K562 (cell line): ENCODE data around the gene SARS1. TPM values are rescaled to one million over a fixed set of nuclear protein-coding genes. Genes with fewer than 3 reads are reported as not detected.

Source experiments
- ARID2 ChIP-seq: fragments of 450-650 bp; IDR thresholded peaks from 2 replicates; pipeline ENCODE4 v1.6.1; 2017; ENCODE audit warnings: antibody characterized with exemption, mild to moderate bottlenecking
- ATF2 ChIP-seq: sonication (generic); formaldehyde crosslinking; IDR thresholded peaks from 2 replicates; pipeline ENCODE4 v1.8.1; 2022; ENCODE audit warnings: missing genetic modification reagents
- GTF3C2 ChIP-seq: IDR thresholded peaks from 3 replicates; pipeline ENCODE4 v1.6.1; 2011; ENCODE audit warnings: borderline replicate concordance, mild to moderate bottlenecking, moderate library complexity; ENCODE audit not compliant: insufficient read length; ENCODE audit errors: extremely low read depth
- HCFC1 ChIP-seq: IDR thresholded peaks from 2 replicates; pipeline ENCODE4 v1.6.1; 2012; ENCODE audit warnings: low read depth, low read length, improper control_type of control experiment
- HDGF ChIP-seq: fragments of 450-650 bp; IDR thresholded peaks from 2 replicates; pipeline ENCODE4 v1.6.1; 2016
- HNRNPL ChIP-seq: fragments of 200-400 bp; formaldehyde crosslinking; IDR thresholded peaks from 2 replicates; pipeline ENCODE4 v1.6.1; 2017; ENCODE audit warnings: low read depth, mild to moderate bottlenecking, low read length
- JUNB ChIP-seq: fragments of 450-650 bp; formaldehyde crosslinking; conservative IDR thresholded peaks from 2 replicates; pipeline ENCODE4 v1.4.0; 2020; ENCODE audit warnings: mild to moderate bottlenecking
- NFATC3 ChIP-seq: fragments of 450-650 bp; IDR thresholded peaks from 2 replicates; pipeline ENCODE4 v1.6.1; 2017; ENCODE audit warnings: mild to moderate bottlenecking
- NR3C1 ChIP-seq: sonication (generic); formaldehyde crosslinking; IDR thresholded peaks from 2 replicates; pipeline ENCODE4 v1.8.1; 2022; ENCODE audit warnings: missing genetic modification reagents
- POLR2B ChIP-seq: fragments of 450-650 bp; IDR thresholded peaks from 2 replicates; pipeline ENCODE4 v1.6.1; 2018; ENCODE audit warnings: low read depth; ENCODE audit not compliant: partially characterized antibody
- RREB1 ChIP-seq: fragments of 250-450 bp; sonication (Bioruptor Pico); IDR thresholded peaks from 2 replicates; pipeline ENCODE4 v1.4.0; 2020
- SPI1 ChIP-seq: IDR thresholded peaks from 2 replicates; pipeline ENCODE4 v1.6.1; 2011; ENCODE audit warnings: low read depth, low read length, control low read depth, borderline replicate concordance
- ZBTB8A ChIP-seq: fragments of 450-650 bp; IDR thresholded peaks from 2 replicates; pipeline ENCODE4 v1.6.1; 2018; ENCODE audit warnings: mild to moderate bottlenecking, moderate library complexity; ENCODE audit not compliant: partially characterized antibody
- ZNF384 ChIP-seq: IDR thresholded peaks from 2 replicates; pipeline ENCODE4 v1.6.1; 2012; ENCODE audit warnings: low read depth, low read length, improper control_type of control experiment
- polyA plus RNA-seq, 8 experiments: library from polyadenylated mRNA; depleted of rRNA in 4 of 8; stranded (reverse) in 5 of 8; unstranded in 3 of 8; fragments of >200 nt; fragmentation: Nextera tagmentation in 2 of 8; fragmentation: Illumina TruSeq in 1 of 8; extraction: Ambion mirVana in 2 of 8; extraction: Trizol in 1 of 8; gene quantifications; 2 replicates each; pipeline versions ENCODE4 v1.2.1 to v1.2.3, GENCODE V29; 2011 to 2014; ENCODE audit warnings: inconsistent platforms in 1 of 8, missing spikeins in 1 of 8
- total RNA-seq, 7 experiments: library from RNA; depleted of rRNA in 6 of 7; stranded (reverse); fragments of >200 nt in 6 of 7; fragmentation: Illumina TruSeq in 2 of 7; extraction: Trizol in 2 of 7; gene quantifications; 2 replicates each; pipeline versions ENCODE4 v1.2.1 to v1.2.3, GENCODE V29; 2011 to 2021; ENCODE audit warnings: low replicate concordance in 1 of 7
- TF ChIP-seq, protein P1 (sequence below), 2 experiments: fragments of 450-650 bp in 1 of 2; sonication (generic) in 1 of 2; formaldehyde crosslinking in 1 of 2; IDR thresholded peaks in 1 of 2; conservative IDR thresholded peaks in 1 of 2; 2 replicates each; pipeline versions ENCODE4 v1.6.1 to v1.8.1; 2016 to 2023; ENCODE audit warnings: mild to moderate bottlenecking in 2 of 2, moderate library complexity in 2 of 2, inconsistent platforms in 1 of 2, missing genetic modification reagents in 1 of 2
- TF ChIP-seq, protein P2 (sequence below): IDR thresholded peaks from 3 replicates; pipeline ENCODE4 v1.6.1; 2011; ENCODE audit warnings: borderline replicate concordance, mild to moderate bottlenecking; ENCODE audit not compliant: insufficient read length, insufficient read depth

The SARS1 gene
- total and polyA plus RNA-seq, 9 of the 15 experiments (the other 6 are each of a cell fraction or from before 2014, with no cell fraction given) = 221 to 623 (median 254) TPM

DNA sequence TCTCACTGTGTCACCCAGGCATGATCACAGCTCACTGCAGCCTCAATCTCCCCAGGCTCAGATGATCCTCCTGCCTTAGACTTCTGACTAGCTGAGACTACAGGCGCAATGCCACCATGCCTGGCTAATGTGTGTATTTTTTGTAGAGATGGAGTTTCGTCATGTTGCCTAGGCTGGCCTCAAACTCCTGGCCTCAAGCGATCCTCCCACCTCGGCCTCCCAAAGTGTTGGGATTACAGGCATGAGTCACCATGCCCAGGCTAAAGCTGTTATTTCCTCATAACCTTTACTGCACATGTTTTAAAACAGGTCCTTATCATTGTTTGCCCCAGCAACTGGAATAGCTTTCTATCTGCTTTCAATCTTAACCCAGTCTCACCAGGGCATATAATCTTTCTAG lies 2.9 kb downstream of the SARS1 start (continued):
- TF ChIP-seq GTF3C2 (no peak), JUNB (CRISPR knock-in tag) (peak; percentile 61; the same call in 1 of the 2 replicates), SPI1 (no peak), HNRNPL (no peak), HCFC1 (no peak), ARID2 (no peak), POLR2B (peak; percentile 15), RREB1 (CRISPR knock-in tag) (no peak), NFATC3 (no peak), ZBTB8A (no peak), NR3C1 (no peak), HDGF (peak; percentile 69; the same call in 1 of the 2 replicates), ATF2 (CRISPR knock-in tag) (no peak), ZNF384 (no peak)
- TF ChIP-seq, protein P1, sequence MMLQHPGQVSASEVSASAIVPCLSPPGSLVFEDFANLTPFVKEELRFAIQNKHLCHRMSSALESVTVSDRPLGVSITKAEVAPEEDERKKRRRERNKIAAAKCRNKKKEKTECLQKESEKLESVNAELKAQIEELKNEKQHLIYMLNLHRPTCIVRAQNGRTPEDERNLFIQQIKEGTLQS (IDR thresholded peaks at IDR 0.05) = peak; percentile 91
- TF ChIP-seq, protein P1 (CRISPR knock-in tag; conservative IDR thresholded peaks at IDR 0.05) = 0 out of 2 replicates have a peak, but pooled peaks have one; percentile 77
- TF ChIP-seq, protein P2, sequence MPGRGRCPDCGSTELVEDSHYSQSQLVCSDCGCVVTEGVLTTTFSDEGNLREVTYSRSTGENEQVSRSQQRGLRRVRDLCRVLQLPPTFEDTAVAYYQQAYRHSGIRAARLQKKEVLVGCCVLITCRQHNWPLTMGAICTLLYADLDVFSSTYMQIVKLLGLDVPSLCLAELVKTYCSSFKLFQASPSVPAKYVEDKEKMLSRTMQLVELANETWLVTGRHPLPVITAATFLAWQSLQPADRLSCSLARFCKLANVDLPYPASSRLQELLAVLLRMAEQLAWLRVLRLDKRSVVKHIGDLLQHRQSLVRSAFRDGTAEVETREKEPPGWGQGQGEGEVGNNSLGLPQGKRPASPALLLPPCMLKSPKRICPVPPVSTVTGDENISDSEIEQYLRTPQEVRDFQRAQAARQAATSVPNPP = no peak
